ENCODE data around the gene PCBP3.

The PCBP3 gene

GRCh38 chr21:45913886-45914285, 270.4 kb downstream of the PCBP3 start:
- in situ Hi-C loops (cut with HindIII; ENCODE audit: low sequenced_read_pairs): no loop called here

- in situ Hi-C loops (cut with HindIII; ENCODE audit: low sequenced_read_pairs): no loop called here
These were observed 270.9 kb downstream of the PCBP3 start for GRCh38 chr21:45914321-45914845.

- in situ Hi-C loops (cut with HindIII; ENCODE audit: low sequenced_read_pairs): loop anchor here (5.0 kb wide), 1 partner anchor 34 kb away; no protein-coding TSS in a partner anchor
These were observed 272.7 kb downstream of the PCBP3 start for GRCh38 chr21:45916011-45916840.

DNA sequence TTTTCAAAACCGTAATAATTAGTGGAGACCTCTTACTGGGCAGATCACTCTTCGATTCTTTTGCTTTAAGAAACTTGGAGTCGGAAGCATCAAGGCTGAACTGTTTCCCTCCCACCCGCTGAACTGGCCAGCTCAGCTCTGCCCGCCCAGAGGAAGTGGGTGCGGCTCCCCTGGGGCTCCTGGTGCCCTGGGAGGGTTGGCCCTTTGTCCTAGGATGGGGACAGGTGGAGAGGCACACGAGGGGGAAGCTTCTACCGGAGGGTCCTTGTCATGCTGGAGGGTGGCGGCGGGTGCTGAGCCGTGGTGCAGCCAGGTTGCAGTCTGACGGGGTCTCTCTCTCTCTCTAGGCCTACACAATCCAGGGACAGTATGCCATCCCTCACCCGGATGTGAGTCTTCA, 273.7 kb downstream of the PCBP3 start:
- in situ Hi-C loops (cut with HindIII; ENCODE audit: low sequenced_read_pairs): loop anchor here (5.0 kb wide), 1 partner anchor 35 kb away; no protein-coding TSS in a partner anchor

GRCh38 chr21:45918011-45918410, 274.5 kb downstream of the PCBP3 start:
- in situ Hi-C loops (cut with HindIII; ENCODE audit: low sequenced_read_pairs): loop anchor here (5.0 kb wide), 1 partner anchor 36 kb away; no protein-coding TSS in a partner anchor

DNA sequence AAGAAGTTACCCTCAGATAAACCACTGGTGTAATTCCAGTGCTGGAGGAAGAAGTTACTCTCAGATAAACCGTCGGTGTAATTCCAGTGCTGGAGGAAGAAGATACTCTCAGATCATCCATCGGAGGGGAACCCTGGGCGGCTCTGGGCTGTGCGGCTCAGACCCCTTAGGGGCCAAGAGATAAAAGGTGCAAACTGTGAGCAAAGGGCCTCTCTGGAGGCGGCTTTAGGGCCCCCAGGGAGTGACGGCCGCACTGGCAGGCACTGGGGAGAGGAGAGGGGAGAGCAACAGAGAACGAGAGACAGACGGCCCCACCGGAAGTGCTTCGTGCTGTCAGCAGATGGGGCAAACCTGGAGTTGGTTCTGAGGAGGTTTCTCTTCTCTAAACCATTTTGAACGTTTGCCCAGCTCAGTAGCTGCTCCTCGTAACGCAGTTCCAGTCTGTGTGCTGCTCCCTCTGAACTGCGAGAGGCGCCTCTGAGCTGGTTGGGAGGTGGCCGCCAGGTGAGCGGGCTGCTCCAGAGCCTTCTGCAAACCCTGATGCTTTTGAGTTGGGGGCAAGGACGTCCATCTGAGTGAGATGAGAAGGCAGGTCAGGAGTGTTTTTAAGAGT, 275.4 kb downstream of the PCBP3 start:
- in situ Hi-C loops (cut with HindIII; ENCODE audit: low sequenced_read_pairs): loop anchor here (5.0 kb wide), 1 partner anchor 37 kb away; no protein-coding TSS in a partner anchor

DNA sequence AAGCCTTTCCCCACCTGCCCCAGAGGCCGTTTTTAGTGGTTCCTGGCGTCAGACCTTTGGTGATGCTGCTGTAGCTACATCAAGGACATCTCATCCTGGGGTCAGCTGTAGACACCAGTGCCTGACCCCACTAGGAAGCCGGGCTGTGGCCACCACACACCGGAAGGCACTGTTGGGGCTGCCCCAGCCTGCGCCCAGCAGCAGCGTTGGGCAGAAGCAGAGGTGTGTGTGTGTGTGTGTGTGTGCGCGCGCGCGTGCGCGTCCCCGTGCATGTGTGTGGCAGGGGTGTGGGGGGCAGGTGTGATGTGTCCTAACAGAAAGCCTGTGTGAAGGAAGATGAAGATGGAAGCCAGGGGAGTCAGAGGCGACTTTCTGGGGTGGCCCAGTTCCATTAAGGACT, 276.1 kb downstream of the PCBP3 start:
- in situ Hi-C loops (cut with HindIII; ENCODE audit: low sequenced_read_pairs): loop anchor here (5.0 kb wide), 1 partner anchor 37 kb away; no protein-coding TSS in a partner anchor

- in situ Hi-C loops (cut with HindIII; ENCODE audit: low sequenced_read_pairs): no loop called here
These were observed 277.5 kb downstream of the PCBP3 start for GRCh38 chr21:45920824-45921600.

GRCh38 chr21:45921917-45922316, 278.4 kb downstream of the PCBP3 start:
- in situ Hi-C loops (cut with HindIII; ENCODE audit: low sequenced_read_pairs): no loop called here

- in situ Hi-C loops (cut with HindIII; ENCODE audit: low sequenced_read_pairs): no loop called here
These were observed 279.1 kb downstream of the PCBP3 start for GRCh38 chr21:45922648-45923047.

- in situ Hi-C loops (cut with HindIII; ENCODE audit: low sequenced_read_pairs): no loop called here
These were observed 279.6 kb downstream of the PCBP3 start for GRCh38 chr21:45923146-45923545.

GRCh38 chr21:45926281-45926680, 282.8 kb downstream of the PCBP3 start:
- in situ Hi-C loops (cut with HindIII; ENCODE audit: low sequenced_read_pairs): no loop called here

DNA sequence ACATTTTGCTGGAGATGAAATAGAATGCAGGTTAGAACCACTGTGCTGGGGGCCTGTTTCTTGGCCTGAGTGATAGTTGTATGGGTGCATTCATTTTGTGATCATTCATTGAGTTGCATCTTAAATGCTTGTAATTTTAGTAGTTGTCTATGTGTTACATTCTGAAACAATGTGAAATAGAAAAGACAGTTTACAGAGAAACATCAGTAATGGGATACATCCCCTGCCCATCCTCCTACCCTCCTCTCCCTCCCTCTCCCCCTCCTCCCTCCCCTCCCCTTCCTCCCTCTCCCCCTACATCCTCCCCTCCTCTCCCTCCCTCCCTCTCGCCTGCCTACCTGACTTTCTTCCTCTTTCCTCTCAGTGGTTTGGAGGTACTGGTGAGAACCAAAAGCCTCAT, 283.5 kb downstream of the PCBP3 start:
- in situ Hi-C loops (cut with HindIII; ENCODE audit: low sequenced_read_pairs): no loop called here

GRCh38 chr21:45927851-45928850, 284.6 kb downstream of the PCBP3 start:
- in situ Hi-C loops (cut with HindIII; ENCODE audit: low sequenced_read_pairs): no loop called here

DNA sequence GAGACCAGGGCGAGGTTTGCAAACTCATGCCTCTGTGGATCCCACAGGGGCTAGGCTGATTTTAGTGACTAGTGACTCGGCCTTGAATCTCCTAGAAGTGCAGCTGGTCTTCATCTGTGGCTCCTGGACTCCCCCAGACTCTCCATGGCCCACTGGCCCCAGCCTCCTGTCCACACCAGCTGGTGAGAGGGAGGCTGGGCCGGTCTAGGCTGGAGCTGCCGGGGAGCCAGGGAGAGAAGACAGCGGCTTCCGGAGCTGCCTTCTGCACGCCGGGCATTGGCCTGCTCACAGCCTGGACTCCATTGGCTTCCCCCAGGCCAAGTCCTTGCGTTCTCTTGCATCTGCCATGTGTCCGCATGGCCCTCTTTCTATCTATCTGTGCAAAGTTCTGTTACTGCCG, 285.9 kb downstream of the PCBP3 start:
- in situ Hi-C loops (cut with HindIII; ENCODE audit: low sequenced_read_pairs): no loop called here

GRCh38 chr21:45930231-45930760, 286.8 kb downstream of the PCBP3 start:
- in situ Hi-C loops (cut with HindIII; ENCODE audit: low sequenced_read_pairs): no loop called here

DNA sequence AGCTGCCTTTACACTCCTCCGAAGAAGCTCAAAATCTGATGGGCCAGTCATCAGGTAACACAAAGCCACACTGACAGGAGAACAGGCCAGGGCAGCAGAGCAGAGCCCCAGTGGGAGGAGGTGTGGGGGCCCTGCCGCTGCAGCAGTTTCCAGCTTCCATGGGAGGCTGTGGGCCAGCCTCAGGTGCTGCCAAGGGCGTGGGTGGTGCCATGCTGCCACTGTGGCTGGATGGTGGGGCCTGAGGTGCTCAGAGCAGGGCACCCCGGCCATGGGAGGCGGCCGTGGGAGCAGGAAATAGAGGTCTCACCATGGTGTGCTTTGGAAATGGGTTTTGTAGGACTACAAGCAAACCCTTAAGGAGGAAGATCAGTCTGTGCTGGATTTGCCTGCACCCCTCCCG, 287.3 kb downstream of the PCBP3 start:
- in situ Hi-C loops (cut with HindIII; ENCODE audit: low sequenced_read_pairs): no loop called here

GRCh38 chr21:45931397-45931969, 288.0 kb downstream of the PCBP3 start:
- in situ Hi-C loops (cut with HindIII; ENCODE audit: low sequenced_read_pairs): no loop called here

DNA sequence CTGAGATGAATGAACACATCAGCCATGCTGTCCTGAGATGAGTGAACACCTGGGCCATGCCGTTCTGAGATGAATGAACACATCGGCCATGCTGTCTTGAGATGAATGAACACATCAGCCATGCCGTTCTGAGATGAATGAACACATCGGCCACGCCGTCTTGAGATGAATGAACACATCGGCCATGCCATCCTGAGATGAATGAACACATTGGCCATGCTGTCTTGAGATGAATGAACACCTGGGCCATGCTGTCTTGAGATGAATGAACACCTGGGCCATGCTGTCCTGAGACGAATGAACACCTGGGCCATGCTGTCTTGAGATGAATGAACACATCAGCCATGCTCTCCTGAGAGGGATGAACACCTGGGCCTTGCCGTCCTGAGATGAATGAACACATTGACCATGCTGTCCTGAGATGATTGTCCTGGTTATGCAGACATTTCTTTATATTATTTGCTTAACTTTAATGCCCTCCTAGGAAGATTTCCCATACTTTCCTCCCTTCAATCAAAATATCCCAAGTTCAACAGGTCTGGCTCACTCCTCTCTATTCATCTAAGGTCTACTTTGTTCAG, 289.5 kb downstream of the PCBP3 start:
- in situ Hi-C loops (cut with HindIII; ENCODE audit: low sequenced_read_pairs): no loop called here

Data from endothelial cell of hepatic sinusoid (primary cell).